ENCODE data around the gene SMIM23.

- no peak for TF ChIP-seq CTCF (IDR thresholded peaks at IDR 0.05)
- no peak for TF ChIP-seq EZH2 (IDR thresholded peaks at IDR 0.05)
These were observed 54.4 kb downstream of the SMIM23 start for GRCh38 chr5:171840066-171840465.

Measured in neural progenitor cell (in vitro differentiated cells).